ENCODE measurements around the gene ASCC1.

ASCC1 gene

GRCh38 chr10:72097448-72098300 lies 118.4 kb downstream of the ASCC1 start:
- DNase-seq (ENCODE audit: low spot score) = no peak

GRCh38 chr10:72096115-72097000 lies 119.7 kb downstream of the ASCC1 start:
- DNase-seq (ENCODE audit: low spot score) = no peak

- no peak for DNase-seq (ENCODE audit: low spot score)
Measured at GRCh38 chr10:72095195-72095594, 120.9 kb downstream of the ASCC1 start.

- DNase-seq (ENCODE audit: low spot score) = no peak
Measured at GRCh38 chr10:72094574-72094973, 121.5 kb downstream of the ASCC1 start.

- DNase-seq (ENCODE audit: low spot score) = no peak
Measured at GRCh38 chr10:72093450-72093849, 122.6 kb downstream of the ASCC1 start.

GRCh38 chr10:72092987-72093386 lies 123.1 kb downstream of the ASCC1 start:
- no peak for DNase-seq (ENCODE audit: low spot score)

- DNase-seq (ENCODE audit: low spot score) = no peak
Measured at GRCh38 chr10:72092171-72092924, 123.7 kb downstream of the ASCC1 start.

- no peak for DNase-seq (ENCODE audit: low spot score)
Measured at GRCh38 chr10:72090326-72090725, 125.8 kb downstream of the ASCC1 start.

- DNase-seq (ENCODE audit: low spot score) = no peak
Measured at GRCh38 chr10:72089618-72090017, 126.5 kb downstream of the ASCC1 start.

GRCh38 chr10:72088889-72089575 lies 127.0 kb downstream of the ASCC1 start:
- DNase-seq (ENCODE audit: low spot score) = peak; percentile 42

- peak; percentile 55 for DNase-seq (ENCODE audit: low spot score)
Measured at GRCh38 chr10:72087969-72088888, 127.8 kb downstream of the ASCC1 start, which contains the start of gene SPOCK2. Gene SPOCK2 (minus strand): TSS chr10:72088551. CDS start chr10:72088328, 223 bp downstream.

GRCh38 chr10:72087392-72087968 lies 128.6 kb downstream of the ASCC1 start:
- no peak for DNase-seq (ENCODE audit: low spot score)

GRCh38 chr10:72086466-72087391 lies 129.3 kb downstream of the ASCC1 start:
- DNase-seq (ENCODE audit: low spot score) = no peak

- DNase-seq (ENCODE audit: low spot score) = no peak
Measured at GRCh38 chr10:72085864-72086465, 130.1 kb downstream of the ASCC1 start.

GRCh38 chr10:72085166-72085565 lies 130.9 kb downstream of the ASCC1 start:
- DNase-seq (ENCODE audit: low spot score) = no peak

- no peak for DNase-seq (ENCODE audit: low spot score)
Measured at GRCh38 chr10:72083790-72084459, 132.2 kb downstream of the ASCC1 start.

- no peak for DNase-seq (ENCODE audit: low spot score)
Measured at GRCh38 chr10:72082856-72083789, 133.0 kb downstream of the ASCC1 start.

All from HuH-7.5 (cell line).